Lower leg skin (tissue), 3 donors: ENCODE measurements around the gene RIPK4.

Experiments used
- CTCF ChIP-seq, 3 donors: fragments of 450-650 bp; IDR thresholded peaks; one replicate each; pipeline ENCODE4 v1.5.1; 2016; ENCODE audit warnings: antibody characterized with exemption in 3 of 3, mild to moderate bottlenecking in 3 of 3, moderate library complexity in 2 of 3
- POLR2A ChIP-seq, 2 donors: fragments of 450-650 bp; IDR thresholded peaks; one replicate each; pipeline ENCODE4 v1.6.1; 2016 to 2017; ENCODE audit warnings: antibody characterized with exemption in 2 of 2, mild to moderate bottlenecking in 1 of 2, moderate library complexity in 1 of 2

GRCh38 chr21:41726058-41726558 lies 40.7 kb downstream of the RIPK4 start:
- TF ChIP-seq CTCF (IDR thresholded peaks at IDR 0.05) (no peak), POLR2A (IDR thresholded peaks at IDR 0.05) (no peak)
